Forelimb muscle (tissue), 1 donor: ENCODE data around the gene POLR2J. TPM values are rescaled to one million over a fixed set of nuclear protein-coding genes. Genes with fewer than 3 reads are reported as not detected.
"Not testable (repeated sequence)": the region's sequence is repeated elsewhere in the genome, so short reads cannot be mapped to it uniquely, and the experiment has no call there.

Source experiments
- DNase-seq: peaks from one replicate; pipeline ENCODE4 v3.0.0-alpha.2; 2013; ENCODE audit warnings: low read depth
- polyA plus RNA-seq: library from polyadenylated mRNA; unstranded; fragments of 120-200 nt; gene quantifications from one replicate; pipeline ENCODE4 v1.2.1, GENCODE V29; 2013; ENCODE audit not compliant: insufficient read length

Gene POLR2J
- polyA plus RNA-seq, 1 donor: 28.0 TPM

DNA sequence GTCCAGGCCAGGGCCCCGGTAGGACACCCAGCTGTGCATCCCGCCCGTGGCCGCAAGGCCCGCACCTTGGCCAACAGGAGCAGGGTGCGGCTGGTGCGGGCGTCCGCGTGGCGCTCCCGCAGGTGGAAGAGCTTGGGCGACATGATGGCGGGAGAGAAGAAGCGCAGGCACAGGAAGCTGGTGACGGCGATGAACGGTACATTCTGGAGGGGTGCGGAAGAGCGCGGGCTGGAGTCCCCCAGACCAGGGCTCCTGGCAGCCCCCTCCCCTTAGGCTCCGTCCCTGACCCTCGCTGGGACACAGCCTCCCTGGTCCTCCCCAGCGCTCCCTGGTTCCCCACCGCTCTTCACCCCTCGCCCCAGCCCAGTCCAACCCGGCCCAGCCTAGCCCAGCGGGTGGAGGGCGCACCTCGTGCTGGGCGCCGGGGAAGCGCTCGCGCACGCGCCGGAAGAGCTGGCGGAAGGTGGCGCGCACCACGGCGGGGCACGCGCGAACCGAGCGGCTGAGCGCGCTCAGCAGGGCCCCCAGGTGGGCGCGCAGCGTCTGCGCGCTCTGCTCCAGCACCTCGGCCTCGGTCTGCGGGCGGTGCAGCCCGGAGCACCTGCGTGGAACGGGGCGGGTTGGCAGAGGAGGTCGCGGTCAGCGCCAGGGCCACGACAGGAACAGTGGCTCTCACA is 15.9 kb upstream of the POLR2J start:
- not testable (repeated sequence) for DNase-seq

DNA sequence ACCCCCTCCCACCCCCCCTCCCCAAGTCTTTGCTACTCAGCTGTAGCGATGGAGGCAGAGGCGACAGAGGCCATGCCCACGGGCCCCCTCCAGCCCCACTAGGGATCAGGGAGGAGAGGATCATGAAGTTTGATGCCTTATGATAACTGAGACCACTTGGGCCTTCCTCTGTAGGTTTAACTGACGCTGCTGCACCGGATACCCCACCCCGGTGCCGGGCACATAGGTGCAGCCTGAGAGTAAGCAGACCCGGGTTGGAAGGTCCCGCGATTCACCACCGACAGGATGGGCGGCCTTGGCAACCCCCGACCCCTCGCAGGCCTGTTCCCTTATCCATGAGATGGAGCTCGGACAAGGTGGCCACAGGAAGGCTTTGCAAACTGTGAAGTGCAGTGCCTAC is 15.3 kb upstream of the POLR2J start:
- not testable (repeated sequence) for DNase-seq

DNA sequence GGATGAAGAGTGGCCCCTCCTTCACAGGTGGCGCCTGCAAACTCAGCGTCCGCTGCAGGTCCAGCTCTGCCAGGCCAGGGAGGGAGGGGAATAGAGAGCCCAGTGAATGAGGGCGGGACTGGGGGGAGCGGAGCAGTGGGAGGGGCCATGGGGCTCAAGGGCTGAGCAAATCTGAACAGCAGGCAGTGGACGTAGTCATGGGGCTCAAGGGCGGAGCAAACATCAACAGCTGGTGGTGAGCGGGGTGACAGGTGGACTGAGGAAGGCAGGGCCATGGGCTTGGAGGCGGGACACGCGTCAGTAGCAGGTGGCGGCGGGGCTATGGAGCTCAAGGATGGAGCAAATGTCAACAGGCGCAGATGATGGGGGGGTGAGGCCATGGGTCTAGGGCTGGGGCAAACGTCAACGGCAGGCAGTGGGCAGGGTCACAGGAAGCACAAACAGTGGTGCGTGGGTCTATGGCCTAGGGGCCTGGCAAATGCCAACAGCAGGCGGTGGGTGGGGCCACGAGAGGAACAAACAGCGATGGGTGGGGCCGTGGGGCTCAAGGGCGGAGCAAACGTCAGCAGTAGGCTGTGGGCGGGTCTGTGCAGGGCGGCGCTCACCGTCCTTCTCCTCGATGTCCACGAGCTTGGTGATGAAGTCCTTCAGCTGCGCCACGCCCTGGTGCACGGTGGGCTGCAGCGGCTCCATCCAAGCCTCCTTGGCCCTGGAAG is 14.7 kb upstream of the POLR2J start:
- DNase-seq: not testable (repeated sequence)

DNA sequence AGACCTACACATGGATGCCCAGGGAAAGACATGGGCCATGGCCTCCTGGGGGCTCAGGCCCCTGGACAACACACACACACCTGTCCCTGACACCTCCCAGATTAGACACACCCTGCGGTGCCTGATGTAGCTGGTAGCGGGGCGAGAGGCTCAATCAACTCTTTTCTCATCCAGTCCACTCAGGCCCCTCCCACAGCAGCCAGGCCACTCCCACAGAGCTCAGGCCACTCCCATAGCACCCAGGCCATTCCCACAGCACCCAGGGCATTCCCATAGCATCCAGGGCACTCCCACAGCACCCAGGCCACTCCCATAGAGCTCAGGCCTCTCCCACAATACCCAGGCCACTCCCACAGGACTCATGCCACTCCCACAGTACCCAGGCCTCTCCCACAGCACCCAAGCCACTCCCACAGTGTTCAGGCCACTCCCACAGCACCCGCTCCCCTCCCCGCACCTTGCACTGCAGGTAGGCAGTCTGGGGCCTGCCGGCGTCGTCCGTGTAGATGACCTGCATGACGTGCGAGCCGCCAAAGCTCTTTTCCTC is 11.9 kb upstream of the POLR2J start:
- not testable (repeated sequence) for DNase-seq

DNA sequence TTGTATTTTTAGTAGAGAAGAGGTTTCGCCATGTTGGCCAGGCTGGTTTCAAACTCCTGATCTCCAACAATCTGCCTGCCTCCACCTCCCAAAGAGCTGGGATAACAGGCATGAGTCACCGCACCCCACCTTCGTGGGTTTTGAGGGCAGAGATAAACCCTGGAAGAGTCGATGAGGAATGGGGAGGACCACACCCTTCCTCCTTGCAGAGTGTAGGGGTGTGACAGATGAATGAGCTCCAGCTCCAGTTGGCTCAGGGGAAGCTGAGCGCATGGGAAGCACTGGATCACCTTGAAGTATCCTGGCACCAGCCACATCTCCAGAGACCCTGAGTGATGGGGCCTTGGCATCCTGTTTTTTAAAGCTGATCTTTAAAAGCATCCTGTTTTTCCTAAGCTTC is 5.6 kb upstream of the POLR2J start:
- DNase-seq: not testable (repeated sequence)

DNA sequence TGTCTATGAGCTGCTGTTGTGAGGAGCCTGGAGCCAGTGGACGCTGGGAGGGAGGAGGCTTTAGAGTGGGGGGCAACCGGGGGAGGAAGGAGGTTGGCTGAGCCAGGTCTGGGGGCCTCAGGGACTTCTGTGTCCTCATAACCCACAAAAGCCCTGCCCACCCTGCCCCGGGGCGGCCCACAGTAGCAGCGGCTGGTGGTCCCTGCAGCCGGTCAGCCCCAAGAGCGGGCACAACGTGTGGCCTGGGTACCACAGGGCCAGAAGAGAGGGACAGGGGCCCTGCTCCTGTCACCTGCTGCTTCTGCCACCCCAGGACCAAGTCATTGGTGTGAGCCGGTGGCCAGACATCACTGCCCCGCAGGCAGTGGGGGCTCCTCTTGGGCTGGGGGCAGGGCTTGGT is 3.2 kb upstream of the POLR2J start:
- DNase-seq: not testable (repeated sequence)

DNA sequence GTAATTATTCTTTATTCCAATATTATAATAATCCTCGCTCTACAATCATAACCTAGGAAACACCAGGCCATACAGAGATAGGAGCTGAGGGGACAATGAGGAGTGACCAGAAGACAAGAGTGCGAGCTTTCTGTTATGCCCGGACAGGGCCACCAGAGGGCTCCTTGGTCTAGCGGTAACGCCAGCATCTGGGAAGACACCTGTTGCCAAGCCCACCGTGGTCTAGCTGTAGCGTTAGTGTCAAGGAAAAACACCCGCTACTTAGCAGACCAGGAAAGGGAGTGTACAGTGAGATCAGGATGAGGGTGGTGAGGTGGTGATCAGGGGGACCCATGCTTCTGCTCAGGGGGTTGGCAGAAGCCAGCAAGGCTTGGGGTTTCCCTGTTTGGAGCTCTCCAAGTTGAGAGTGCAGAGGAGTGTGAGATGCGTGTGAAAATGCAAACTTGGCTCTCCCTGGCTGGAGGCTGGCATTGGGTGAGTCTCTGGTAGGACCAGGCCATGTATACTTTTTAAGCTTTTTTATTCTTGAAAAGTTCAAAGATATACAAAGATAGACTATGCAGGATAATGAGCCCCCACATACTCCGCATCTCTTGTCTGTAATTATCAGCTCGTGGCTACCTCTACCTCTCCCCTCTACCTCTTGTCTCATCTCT is 1.4 kb upstream of the POLR2J start:
- DNase-seq: not testable (repeated sequence)

DNA sequence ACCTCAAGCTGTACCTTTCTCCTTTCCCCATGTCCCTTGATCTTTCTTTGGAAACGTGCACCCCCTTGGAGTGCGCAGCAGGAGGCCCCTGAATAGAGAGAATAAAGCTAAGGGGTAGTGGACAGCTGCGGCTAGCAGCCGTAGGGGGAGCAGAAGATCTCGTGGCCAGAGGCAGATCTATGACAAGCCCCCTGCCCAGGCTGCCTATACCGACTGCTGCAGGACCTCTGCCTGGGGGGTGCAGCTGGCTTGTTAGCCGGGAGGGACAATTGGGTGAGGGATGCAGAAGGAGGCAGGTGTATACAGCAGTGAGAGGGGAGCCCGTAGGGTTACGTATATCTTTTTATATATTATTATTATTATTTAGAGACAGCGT is 475 bp upstream of the POLR2J start:
- DNase-seq: not testable (repeated sequence)

DNA sequence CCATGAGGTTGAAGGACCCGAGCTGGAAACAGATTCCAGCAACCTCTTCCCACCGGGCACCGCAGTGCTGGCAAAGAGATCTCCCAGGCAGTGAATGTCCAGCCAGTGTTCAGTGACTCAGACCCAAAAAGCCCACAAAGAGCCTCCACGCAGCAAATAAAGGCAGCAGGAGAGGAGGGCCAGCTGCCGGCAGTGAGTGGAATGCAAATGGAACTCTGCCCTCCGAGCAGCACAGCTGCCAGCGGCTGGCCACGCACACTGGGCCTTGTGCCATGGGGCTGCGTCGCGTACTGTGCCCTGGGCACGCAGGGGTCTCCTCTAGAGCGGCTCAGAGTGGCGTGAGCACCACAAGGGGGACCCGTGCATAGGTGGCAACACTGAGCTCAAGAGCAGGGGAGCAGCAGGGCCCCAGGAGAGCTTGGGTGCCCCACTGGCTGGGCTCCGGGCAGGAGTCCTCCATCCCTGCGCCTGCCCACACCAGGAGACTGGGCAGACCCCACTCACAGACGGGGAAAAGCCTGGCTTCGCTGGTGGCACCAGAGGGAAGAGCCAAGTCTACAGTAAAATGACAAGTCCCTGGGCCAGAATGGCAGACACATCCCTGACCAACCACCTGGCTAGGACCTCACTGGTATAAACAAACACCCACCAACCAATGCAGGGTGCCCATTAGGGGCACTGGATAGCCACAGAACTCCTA is 3.8 kb downstream of the POLR2J start:
- not testable (repeated sequence) for DNase-seq

DNA sequence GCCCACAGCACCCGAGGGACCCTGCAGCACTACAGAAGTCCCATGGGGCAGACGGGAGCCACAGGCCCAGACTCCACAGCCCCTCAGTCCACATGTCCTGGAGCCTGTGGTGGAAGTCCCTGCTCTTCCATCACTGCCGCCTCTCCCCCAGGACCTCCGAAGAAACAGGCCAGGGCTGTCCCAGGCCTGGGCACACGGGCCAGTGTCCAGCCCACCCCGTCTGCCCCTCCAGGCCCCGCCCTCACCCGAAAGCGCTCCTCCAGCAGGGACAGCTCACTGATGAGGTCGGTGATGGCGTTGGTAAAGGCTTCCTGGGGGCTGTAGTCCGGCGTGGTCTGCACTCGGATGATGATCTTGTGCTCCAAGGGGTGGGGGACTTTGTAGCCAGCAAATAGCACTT is 4.6 kb downstream of the POLR2J start:
- DNase-seq: not testable (repeated sequence)

DNA sequence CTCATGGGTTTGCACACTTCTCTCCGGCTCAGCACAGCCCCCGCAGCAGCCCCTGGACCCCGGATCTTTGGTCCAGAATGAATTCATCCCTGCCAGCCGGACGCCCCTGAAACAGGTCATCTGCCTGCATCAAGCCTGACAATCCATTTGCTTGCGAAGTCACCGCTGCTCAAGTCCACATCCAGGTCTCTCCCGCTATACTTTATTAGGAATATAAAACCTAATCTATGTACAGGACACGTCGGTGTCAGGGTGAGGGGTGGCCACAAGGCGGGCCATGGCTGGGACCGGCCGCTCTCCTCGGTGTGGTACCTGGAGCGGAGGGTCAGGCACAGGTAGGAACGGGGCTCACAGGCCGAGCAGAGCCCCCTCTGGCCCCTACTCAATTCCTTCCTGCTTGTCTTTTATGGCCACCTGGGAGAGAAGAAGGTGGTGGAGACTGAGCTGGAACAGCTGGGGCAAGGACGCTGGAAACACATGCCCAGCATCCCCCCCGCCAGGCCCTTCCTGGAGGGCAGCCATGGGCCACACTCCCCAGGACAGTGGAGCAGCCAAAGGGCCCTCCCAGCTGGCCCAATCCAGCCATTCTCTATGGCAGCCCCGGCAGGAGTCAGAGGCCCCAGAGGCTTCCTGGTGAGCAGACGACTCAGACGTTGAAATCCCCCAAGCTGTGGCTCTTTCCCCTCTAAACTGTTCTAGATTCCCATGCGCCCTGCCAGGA is 5.3 kb downstream of the POLR2J start:
- DNase-seq: no peak

DNA sequence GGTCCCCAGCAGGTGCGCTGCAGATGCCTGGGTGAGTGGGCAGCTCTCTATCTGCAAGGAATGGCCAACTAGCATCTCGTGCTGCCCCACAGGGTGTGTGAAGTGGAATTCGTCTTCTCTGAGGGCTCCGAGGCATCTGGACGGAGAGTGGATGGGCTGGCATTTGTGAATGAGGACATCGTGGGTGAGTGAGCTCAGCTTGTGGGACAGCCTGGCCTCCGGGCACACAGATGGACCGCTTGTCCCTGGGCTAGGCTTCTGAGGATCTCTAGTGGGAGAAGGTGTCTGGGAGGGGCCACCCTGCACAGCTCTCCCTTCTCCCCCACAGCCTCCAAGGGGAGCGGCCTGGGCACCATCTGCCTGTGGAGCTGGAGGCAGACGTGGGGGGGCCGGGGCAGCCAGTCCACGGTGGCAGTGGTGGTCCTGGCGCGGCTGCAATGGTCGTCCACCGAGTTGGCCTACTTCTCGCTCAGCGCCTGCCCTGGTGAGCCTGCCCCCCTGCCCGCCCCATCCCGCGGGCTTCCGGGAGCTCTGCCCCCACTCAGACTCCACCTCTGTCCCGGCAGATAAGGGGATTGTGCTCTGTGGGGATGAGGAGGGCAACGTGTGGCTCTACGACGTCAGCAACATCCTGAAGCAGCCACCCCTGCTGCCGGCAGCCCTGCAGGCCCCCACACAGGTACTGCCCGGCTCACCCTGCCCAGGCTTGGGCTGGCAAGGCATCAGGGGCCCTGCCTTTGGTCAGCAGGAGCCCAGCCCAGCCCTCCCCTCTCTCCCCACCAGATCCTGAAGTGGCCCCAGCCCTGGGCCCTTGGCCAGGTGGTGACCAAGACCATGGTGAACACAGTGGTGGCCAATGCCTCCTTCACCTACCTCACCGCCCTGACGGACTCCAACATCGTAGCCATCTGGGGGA is 6.3 kb downstream of the POLR2J start:
- DNase-seq: no peak

DNA sequence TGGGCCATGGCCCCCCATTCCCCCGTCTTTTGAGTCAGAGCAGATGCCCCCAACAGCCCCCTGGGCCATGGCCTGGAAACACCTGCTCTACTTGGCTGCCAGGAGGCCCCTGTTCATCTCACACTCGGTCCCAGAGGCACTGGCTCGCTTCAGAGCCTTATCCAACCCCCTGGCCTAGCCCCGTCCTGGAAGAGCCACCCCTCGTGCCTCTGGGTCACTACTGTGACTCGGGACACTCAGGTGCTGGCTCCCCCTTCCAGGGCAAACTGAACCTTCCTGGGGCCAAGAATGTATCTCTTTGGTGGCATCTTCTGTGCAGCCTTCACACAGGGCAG is 7.0 kb downstream of the POLR2J start:
- no peak for DNase-seq

DNA sequence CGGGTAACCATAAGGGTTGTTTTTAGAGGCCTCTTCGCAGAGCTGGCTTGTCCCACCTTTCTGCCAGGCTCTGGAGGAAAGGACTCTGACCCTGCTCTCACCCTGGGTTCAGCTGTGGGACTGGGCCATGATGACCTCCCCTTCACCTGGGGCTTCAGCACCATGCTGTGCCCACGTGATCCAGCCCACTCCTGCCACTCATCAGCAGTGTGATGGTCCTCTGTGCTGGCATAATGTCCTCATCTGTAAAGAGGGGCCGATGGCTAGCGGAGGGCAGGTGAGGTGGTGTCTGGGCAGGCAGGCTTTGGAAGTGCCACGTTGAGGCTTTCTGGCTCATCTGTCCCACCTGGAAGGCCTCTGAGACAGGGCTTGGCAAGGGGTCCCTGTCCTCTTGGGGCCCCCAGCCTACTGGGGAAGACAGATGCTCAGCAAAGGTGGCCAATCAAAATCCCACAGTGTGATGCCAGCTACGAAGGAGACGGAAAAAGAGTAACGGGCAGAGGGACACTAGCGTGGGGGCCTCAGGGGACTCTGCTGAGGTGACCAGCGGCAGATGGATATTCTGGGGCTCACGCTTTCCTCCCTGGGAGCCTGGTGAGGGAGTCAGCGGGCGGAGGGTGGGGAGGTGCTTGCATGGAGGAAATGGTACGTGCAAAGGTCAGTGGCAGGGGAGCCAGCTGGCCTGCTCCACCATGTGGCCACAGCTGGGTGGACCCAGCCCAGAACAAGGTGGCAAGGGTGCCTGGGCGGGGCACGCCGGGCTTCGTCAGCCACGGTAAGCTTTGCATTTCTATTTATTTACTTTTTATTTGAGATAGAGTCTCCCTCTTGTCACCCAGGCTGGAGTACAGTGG is 8.5 kb downstream of the POLR2J start:
- DNase-seq: no peak

DNA sequence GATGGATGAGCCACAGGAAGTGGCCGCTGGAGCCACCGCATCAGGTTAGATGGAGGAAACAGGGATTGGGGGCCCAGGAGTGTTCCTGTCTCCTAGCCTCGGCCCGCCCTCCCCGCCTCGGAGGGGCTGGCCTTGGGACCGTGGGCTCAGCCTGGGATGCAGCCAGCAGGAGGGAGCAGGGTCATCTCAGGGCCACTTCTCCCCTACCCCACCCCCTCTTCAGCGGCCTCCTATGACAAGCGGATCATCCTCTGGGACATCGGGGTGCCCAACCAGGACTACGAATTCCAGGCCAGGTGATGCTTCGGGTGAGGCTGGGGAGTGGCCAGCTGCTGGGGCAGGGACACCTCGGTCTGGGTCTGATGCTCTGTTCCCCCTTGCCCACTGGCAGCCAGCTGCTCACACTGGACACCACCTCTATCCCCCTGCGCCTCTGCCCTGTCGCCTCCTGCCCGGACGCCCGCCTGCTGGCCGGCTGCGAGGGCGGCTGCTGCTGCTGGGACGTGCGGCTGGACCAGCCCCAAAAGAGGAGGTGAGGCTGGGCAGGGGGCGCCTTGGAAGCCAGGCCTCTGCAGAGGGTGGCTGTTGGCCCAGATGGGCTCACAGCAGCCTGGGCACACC is 9.3 kb downstream of the POLR2J start:
- no peak for DNase-seq

DNA sequence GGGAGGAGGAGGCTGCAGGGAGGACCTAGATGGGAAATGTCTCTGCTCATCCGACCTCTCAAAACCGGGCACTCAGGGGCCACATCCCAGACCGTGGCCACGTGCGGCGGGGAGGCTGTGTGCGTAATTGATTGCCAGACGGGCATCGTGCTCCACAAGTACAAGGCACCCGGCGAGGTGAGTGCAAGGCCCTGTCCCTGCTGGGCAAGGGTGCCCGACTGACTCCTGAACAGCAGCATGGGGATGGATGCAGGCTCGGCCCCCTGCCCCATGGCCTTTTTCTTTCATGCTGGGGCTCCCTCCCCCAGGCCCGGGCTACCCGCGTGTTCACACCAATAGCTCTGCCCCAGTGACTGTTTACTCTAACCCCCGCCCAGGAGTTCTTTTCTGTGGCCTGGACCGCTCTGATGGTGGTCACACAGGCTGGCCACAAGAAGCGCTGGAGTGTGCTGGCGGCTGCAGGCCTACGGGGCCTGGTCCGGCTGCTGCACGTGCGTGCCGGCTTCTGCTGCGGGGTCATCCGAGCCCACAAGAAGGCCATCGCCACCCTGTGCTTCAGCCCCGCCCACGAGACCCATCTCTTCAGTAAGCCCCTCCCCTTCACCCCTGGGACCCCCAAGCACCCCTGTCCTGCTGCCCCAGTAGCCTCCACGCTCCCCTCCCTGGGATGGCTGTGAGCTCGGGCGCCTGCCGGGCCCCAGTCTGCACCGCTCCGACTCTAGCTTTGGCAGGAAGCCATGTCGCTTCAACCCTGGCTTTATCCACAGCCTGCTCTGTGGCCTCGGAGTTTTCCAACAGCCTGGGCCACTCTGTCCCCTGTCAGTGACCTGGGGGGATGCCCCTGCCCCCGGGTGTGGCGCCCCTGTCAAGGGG is 10.0 kb downstream of the POLR2J start:
- no peak for DNase-seq

DNA sequence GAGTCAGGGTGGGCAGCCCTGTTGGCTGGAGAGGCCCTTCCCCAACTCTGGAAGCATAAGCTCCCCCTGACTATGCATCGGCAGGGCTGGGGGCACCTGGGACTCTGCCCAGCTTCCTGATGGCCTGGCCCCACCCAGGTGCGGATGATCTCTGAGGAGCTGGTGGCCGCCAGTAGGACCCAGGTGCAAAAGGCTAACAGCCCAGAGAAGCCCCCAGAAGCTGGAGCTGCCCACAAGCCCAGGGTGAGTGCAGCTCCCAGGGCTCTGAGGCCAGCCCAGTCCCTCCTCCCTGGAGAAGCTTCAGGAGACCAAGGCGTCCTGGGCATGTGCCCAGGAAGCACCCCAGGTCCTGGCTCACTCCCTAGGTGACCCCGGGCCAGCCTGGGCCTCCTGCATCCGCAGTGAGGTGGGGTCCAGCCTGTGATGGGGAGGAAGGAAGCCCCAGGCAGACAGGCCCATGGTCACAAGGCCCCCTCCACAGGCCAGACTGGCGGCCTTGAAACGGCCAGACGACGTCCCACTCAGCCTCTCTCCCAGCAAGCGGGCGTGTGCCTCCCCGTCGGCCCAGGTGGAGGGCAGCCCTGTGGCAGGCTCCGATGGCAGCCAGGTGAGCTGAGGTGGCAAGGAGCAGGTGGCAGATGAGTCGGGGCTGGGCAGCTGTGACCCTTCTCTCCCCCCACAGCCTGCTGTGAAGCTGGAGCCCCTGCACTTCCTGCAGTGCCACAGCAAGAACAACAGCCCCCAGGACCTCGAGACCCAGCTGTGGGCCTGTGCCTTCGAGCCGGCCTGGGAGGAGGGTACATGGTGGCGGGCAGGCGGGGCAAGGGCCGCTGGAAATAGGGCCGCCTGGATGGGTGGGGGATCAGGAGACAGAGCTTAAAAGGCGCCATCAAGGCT is 10.9 kb downstream of the POLR2J start:
- DNase-seq: no peak
